ENCODE measurements around the gene MRC1. TPM values are rescaled to one million over a fixed set of nuclear protein-coding genes. Genes with fewer than 3 reads are reported as not detected.

The MRC1 gene
- polyA plus RNA-seq, 2 of the 4 experiments (the other 2 are of a cell fraction), result not detected

DNA sequence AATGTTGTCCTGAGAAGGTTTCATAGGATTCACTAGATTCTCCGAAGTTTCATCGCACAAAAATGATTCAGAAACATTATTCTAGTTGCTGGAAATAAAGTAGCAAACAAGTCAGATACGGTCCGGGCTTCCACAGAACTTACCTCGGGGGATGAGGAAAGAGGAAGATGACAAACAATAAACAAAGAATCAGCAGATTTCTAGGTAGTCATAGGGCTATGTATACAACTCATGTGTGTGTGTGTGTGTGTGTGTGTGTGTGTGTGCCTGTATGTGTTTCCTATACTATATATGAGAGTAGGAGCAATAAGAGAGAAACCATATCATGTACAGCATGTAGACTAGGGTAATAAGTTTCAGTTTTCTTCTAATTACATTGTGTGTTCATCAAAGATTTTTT is 40.7 kb upstream of the MRC1 start:
- ATAC-seq (no peak), DNase-seq (ENCODE audit: low read depth in 1 of 2, low spot score in 1 of 2) (no peak), FAIRE-seq (no peak)
- WGBS (ENCODE audit: missing lambda C conversion rate), result 59% methylated on average over 5 of the region's 5 CpGs
- TF ChIP-seq FOSL2 (IDR thresholded peaks at IDR 0.05), result no peak
- TF ChIP-seq FOSL2 (CRISPR knock-in tag; IDR thresholded peaks at IDR 0.05), result peak; percentile 7; the same call in 1 of the 2 replicates
- TF ChIP-seq MAFK (IDR thresholded peaks at IDR 0.05; ENCODE audit: partially characterized antibody), result peak; percentile 43
- TF ChIP-seq, protein P1, sequence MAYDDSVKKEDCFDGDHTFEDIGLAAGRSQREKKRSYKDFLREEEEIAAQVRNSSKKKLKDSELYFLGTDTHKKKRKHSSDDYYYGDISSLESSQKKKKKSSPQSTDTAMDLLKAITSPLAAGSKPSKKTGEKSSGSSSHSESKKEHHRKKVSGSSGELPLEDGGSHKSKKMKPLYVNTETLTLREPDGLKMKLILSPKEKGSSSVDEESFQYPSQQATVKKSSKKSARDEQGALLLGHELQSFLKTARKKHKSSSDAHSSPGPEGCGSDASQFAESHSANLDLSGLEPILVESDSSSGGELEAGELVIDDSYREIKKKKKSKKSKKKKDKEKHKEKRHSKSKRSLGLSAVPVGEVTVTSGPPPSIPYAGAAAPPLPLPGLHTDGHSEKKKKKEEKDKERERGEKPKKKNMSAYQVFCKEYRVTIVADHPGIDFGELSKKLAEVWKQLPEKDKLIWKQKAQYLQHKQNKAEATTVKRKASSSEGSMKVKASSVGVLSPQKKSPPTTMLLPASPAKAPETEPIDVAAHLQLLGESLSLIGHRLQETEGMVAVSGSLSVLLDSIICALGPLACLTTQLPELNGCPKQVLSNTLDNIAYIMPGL (CRISPR knock-in tag; IDR thresholded peaks at IDR 0.05; ENCODE audit: borderline replicate concordance), result no peak
- no peak for TF ChIP-seq JUNB (IDR thresholded peaks at IDR 0.05)
- Histone ChIP-seq H3K4me1 (peaks cover 8% of the 10 kb centered on the region; the same call in 2 of the 3 replicates), H3K27ac (0 out of 6 replicates have a peak overlapping the region, but pooled peaks of 1 of the 2 experiments have one; percentile 27), H3K4me3 (no peak overlapping the region), H3K4me2 (peak overlapping the region; percentile 37), H3K9me3 (no peaks in the 10 kb centered on the region)
- ChIA-PET POLR2A (no interaction called here), CTCF (no interaction called here)

DNA sequence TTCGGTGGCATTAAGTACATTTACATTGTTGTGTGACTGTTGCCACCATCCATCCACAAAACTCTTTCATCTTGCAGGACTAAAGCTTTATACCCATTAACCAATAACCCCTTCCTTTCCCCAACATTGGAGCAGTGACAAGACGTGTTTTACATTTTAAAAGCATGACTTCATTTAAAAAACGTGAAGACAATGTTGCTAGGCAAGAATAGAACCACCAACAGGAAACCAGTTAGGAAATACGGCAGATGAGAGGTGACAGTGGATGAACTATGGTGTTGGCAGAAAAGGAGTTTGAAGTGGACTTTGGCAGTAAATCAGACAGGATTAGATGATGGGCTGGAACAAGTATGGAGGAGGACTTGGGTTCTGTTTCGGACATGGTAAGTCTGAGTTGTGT is 40.2 kb upstream of the MRC1 start:
- ATAC-seq (peak; percentile 43 to 51; a peak in 4 of 6 replicates), DNase-seq (ENCODE audit: low read depth in 1 of 2, low spot score in 1 of 2) (peak in 1 of 2 experiments; percentile 44), FAIRE-seq (peak; percentile 94)
- CTCF ChIA-PET, result interaction anchor here (1.4 kb wide), 1 partner anchor 14 kb away, joined by 3 read pairs; no protein-coding TSS in a partner anchor
- H3K9me3 ChIP-seq, result no peaks in the 10 kb centered on the region
- H3K4me2 ChIP-seq, result peak overlapping the region; percentile 37
- peaks cover 8% of the 10 kb centered on the region; the same call in 2 of the 3 replicates for H3K4me1 ChIP-seq
- POLR2A ChIA-PET, result no interaction called here
- no peak for TF ChIP-seq CBX8 (IDR thresholded peaks at IDR 0.05)
- no peak for TF ChIP-seq SMC3 (IDR thresholded peaks at IDR 0.05)
- no peak for TF ChIP-seq PHF8 (IDR thresholded peaks at IDR 0.05; ENCODE audit: borderline replicate concordance, low read depth)
- TF ChIP-seq CEBPB (IDR thresholded peaks at IDR 0.05), result no peak
- no peak for TF ChIP-seq MYC (IDR thresholded peaks at IDR 0.05; ENCODE audit: borderline replicate concordance, low read length)
- TF ChIP-seq RCOR1 (IDR thresholded peaks at IDR 0.05; ENCODE audit: low read depth, low read length), result no peak
- no peak for TF ChIP-seq ZSCAN20 (CRISPR knock-in tag; IDR thresholded peaks at IDR 0.05)
- no peak for TF ChIP-seq ZNF302 (CRISPR knock-in tag; IDR thresholded peaks at IDR 0.05)
- TF ChIP-seq EP300 (IDR thresholded peaks at IDR 0.05), result no peak
- no peak for TF ChIP-seq FOXS1 (CRISPR knock-in tag; IDR thresholded peaks at IDR 0.05)
- TF ChIP-seq, protein P2, sequence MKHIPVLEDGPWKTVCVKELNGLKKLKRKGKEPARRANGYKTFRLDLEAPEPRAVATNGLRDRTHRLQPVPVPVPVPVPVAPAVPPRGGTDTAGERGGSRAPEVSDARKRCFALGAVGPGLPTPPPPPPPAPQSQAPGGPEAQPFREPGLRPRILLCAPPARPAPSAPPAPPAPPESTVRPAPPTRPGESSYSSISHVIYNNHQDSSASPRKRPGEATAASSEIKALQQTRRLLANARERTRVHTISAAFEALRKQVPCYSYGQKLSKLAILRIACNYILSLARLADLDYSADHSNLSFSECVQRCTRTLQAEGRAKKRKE (CRISPR knock-in tag; IDR thresholded peaks at IDR 0.05; ENCODE audit: low read depth), result no peak
- TF ChIP-seq HOXB13 (CRISPR knock-in tag; IDR thresholded peaks at IDR 0.05; ENCODE audit: low read depth), result no peak
- TF ChIP-seq FOSB (CRISPR knock-in tag; IDR thresholded peaks at IDR 0.05), result no peak
- no peak for TF ChIP-seq CHD2 (IDR thresholded peaks at IDR 0.05; ENCODE audit: low read length, partially characterized antibody)
- no peak overlapping the region for H3K4me3 ChIP-seq
- WGBS (ENCODE audit: missing lambda C conversion rate), result 30% methylated on average over 5 of the region's 5 CpGs
- peak overlapping the region in 1 of 2 experiments; percentile 29; a peak in 1 of 6 replicates for H3K27ac ChIP-seq

DNA sequence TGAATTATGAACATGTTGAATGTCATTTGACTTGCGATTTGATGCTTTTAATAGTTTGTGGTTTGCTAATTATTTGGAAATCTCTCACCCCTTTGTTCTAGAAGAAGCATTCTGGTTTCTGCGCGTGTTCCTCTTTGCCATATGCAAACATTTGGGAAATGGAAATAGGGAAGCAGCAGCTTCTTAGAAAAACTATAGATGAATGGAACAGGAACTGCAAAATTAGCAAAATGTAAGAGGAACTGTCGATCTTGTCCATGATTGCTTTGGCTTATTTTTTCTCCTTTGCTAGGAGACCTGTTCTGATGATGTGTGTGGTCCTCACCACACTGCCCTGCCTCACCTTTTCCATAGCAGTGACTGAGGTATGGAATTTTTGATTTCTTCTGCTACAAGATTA is 38.1 kb upstream of the MRC1 start:
- ChIA-PET POLR2A (no interaction called here), CTCF (no interaction called here)
- peak; percentile 65 for FAIRE-seq
- no peak for ATAC-seq
- H3K9me3 ChIP-seq, result no peaks in the 10 kb centered on the region
- DNase-seq (ENCODE audit: low read depth in 1 of 2, low spot score in 1 of 2), result no peak
- no peak overlapping the region for H3K4me2 ChIP-seq
- WGBS (ENCODE audit: missing lambda C conversion rate), result 87% methylated on average over 4 of the region's 4 CpGs
- H3K27ac ChIP-seq, result no peak overlapping the region
- no peak overlapping the region for H3K4me3 ChIP-seq
- peaks cover 8% of the 10 kb centered on the region; the same call in 2 of the 3 replicates for H3K4me1 ChIP-seq
- TF ChIP-seq CHD4 (IDR thresholded peaks at IDR 0.05; ENCODE audit: borderline replicate concordance) (no peak), ZNF302 (CRISPR knock-in tag; IDR thresholded peaks at IDR 0.05) (no peak), BHLHE40 (IDR thresholded peaks at IDR 0.05; ENCODE audit: low read depth, low read length) (no peak), RCOR1 (IDR thresholded peaks at IDR 0.05; ENCODE audit: low read depth, low read length) (no peak), EHMT2 (IDR thresholded peaks at IDR 0.05; ENCODE audit: low read depth) (no peak), HEYL (CRISPR knock-in tag; IDR thresholded peaks at IDR 0.05) (no peak), JUNB (IDR thresholded peaks at IDR 0.05) (no peak), MYC (IDR thresholded peaks at IDR 0.05; ENCODE audit: borderline replicate concordance, low read length) (no peak), HOXB5 (CRISPR knock-in tag; IDR thresholded peaks at IDR 0.05) (no peak)
- TF ChIP-seq, protein P3, sequence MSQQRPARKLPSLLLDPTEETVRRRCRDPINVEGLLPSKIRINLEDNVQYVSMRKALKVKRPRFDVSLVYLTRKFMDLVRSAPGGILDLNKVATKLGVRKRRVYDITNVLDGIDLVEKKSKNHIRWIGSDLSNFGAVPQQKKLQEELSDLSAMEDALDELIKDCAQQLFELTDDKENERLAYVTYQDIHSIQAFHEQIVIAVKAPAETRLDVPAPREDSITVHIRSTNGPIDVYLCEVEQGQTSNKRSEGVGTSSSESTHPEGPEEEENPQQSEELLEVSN (IDR thresholded peaks at IDR 0.05; ENCODE audit: borderline replicate concordance, low read depth), result no peak
- TF ChIP-seq, protein P1 (CRISPR knock-in tag; IDR thresholded peaks at IDR 0.05; ENCODE audit: borderline replicate concordance), result no peak
- TF ChIP-seq, protein P4, sequence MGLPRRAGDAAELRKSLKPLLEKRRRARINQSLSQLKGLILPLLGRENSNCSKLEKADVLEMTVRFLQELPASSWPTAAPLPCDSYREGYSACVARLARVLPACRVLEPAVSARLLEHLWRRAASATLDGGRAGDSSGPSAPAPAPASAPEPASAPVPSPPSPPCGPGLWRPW (IDR thresholded peaks at IDR 0.05), result no peak
